A549 treated with CpdA at 1 μM for 4 hours (cell line): Measurements from ENCODE around the gene NCAPD3. TPM values are rescaled to one million over a fixed set of nuclear protein-coding genes. Genes with fewer than 3 reads are reported as not detected.

ENCODE experiments used
- total RNA-seq: library from RNA; stranded (reverse); fragments of 200-300 nt; extraction: Qiagen RNA extraction; gene quantifications from 5 replicates; pipeline ENCODE4 v1.2.3, GENCODE V29; 2022; ENCODE audit warnings: low read depth

NCAPD3 gene, protein sequence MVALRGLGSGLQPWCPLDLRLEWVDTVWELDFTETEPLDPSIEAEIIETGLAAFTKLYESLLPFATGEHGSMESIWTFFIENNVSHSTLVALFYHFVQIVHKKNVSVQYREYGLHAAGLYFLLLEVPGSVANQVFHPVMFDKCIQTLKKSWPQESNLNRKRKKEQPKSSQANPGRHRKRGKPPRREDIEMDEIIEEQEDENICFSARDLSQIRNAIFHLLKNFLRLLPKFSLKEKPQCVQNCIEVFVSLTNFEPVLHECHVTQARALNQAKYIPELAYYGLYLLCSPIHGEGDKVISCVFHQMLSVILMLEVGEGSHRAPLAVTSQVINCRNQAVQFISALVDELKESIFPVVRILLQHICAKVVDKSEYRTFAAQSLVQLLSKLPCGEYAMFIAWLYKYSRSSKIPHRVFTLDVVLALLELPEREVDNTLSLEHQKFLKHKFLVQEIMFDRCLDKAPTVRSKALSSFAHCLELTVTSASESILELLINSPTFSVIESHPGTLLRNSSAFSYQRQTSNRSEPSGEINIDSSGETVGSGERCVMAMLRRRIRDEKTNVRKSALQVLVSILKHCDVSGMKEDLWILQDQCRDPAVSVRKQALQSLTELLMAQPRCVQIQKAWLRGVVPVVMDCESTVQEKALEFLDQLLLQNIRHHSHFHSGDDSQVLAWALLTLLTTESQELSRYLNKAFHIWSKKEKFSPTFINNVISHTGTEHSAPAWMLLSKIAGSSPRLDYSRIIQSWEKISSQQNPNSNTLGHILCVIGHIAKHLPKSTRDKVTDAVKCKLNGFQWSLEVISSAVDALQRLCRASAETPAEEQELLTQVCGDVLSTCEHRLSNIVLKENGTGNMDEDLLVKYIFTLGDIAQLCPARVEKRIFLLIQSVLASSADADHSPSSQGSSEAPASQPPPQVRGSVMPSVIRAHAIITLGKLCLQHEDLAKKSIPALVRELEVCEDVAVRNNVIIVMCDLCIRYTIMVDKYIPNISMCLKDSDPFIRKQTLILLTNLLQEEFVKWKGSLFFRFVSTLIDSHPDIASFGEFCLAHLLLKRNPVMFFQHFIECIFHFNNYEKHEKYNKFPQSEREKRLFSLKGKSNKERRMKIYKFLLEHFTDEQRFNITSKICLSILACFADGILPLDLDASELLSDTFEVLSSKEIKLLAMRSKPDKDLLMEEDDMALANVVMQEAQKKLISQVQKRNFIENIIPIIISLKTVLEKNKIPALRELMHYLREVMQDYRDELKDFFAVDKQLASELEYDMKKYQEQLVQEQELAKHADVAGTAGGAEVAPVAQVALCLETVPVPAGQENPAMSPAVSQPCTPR (N-terminal part only)
- 23.2 to 29.2 TPM (median 27.5 TPM) in 5 replicates for total RNA-seq

DNA sequence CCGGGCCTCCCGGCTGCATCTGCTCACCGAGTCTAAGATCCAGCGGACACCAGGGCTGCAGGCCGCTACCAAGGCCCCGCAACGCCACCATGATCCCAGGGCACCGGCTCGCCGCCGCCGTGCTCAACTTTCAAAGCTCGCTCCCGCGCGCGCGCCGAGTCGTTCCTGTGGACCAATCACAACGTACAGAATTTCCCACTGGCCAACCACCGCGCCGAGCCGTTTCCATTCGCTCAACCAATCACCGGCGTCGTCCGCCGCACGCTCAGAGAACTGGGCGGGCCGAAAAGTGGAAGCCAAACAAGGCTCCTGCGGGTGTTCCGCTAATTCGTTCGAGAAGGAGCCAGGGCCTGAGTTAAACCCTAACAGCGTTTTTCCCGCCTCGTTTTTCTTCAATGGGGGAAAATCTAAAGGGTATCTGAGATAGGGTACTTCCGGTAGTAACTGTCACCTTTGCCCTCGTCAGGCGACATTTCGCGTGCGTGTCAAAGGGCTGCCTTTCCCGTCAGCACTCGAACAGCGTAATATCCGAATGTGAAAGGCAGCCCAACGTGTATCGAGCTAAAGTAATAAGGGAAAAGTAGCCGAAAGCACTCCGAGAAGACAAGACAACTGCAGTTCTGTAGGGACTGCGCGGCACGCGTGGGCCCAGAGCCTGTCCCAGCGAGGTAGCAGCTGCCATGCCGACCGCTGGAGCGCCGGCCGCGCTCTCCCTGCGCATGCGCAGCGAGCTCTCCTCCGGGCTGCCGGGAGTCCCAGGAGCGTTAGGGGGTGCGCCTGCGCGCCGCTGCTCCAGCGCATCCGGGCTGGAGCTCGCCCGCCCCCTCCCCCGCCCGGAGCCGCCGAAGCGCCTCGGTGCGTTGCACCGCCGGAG lies at the start of gene NCAPD3, which contains the start of gene VPS26B:
Gene NCAPD3, minus strand, starts transcription at position 132 of the 874 bp plus-strand sequence. Its CDS starts 41 bp downstream, at position 91.
Gene VPS26B, plus strand, starts transcription at position 836 of the 874 bp plus-strand sequence. CDS start 452 bp downstream, outside the sequence.

GRCh38 chr11:134253188-134253993 lies 29.6 kb upstream of the NCAPD3 start, which contains the start of the genes ACAD8 and THYN1:
TSS of gene ACAD8 (plus strand) at chr11:134253568. CDS start at chr11:134253601, 33 bp downstream.
TSS of gene THYN1 (minus strand) at chr11:134253352. CDS start at chr11:134252882, 470 bp downstream.

Other genes starting within 250 kb of the NCAPD3 start
- 3.9 to 5.7 TPM (median 4.4 TPM) in 5 replicates for gene JAM3, start 154.9 kb downstream of the NCAPD3 start, total RNA-seq
- gene VPS26B, start 704 bp upstream of the NCAPD3 start, total RNA-seq: 19.4 to 22.5 TPM (median 22.4 TPM) in 5 replicates
- gene THYN1, start 29.4 kb upstream of the NCAPD3 start, total RNA-seq: 16.2 to 19.1 TPM (median 18.1 TPM) in 5 replicates
- 8.7 to 10.0 TPM (median 9.4 TPM) in 5 replicates for gene ACAD8, start 29.6 kb upstream of the NCAPD3 start, total RNA-seq
- not detected in 5 replicates for gene GLB1L3, start 52.4 kb upstream of the NCAPD3 start, total RNA-seq
- 1.8 to 2.4 TPM (median 1.9 TPM) in 5 replicates for gene GLB1L2, start 108.0 kb upstream of the NCAPD3 start, total RNA-seq
- gene B3GAT1, start 188.3 kb upstream of the NCAPD3 start, total RNA-seq: 0.02 TPM in 1 of 5 replicates, not detected in the others